NAMALWA (cell line): Measurements from ENCODE around the gene NTMT2.

Experiments used
- DNase-seq: peaks from one replicate; pipeline ENCODE4 v3.0.0-alpha.2; 2015; ENCODE audit warnings: low spot score

NTMT2 gene

DNA sequence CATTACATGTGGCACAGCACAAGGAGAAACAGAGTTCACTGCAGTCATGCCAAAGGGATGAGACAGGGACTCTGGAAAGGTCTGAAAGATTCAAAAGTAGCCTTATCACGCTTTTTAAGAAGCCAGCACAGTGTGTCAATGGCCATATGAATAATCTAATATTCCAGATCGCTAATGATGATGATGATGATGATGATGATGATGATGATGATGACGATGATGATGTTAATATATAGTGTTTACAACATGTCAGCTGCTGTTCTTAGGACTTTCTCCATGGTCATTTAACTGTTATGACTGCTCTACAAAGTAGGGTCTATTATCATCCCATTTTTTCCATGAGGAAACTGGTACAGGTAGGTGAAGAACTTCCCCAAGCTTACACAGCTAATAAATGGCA lies 64.4 kb downstream of the NTMT2 start:
- no peak for DNase-seq

DNA sequence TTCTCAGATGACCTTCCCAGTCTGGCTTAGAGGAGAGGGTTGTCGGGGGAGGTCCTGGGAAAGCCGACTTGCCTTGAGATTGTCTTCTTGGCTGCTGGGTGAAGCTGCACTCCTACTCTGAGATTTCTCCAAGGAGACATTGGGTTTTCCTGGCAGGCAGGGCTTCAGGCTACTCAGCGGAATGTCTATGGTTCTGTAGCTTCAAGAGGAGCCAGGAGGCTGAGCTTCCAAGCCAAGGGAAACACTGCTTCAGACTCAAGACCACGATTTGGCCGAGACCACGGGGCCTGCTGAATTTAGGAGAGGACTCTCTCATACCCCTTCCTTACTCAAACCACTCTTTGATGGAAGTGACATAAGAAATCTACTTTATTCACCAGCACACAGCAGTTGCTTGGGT lies 67.8 kb downstream of the NTMT2 start:
- DNase-seq, result no peak

DNA sequence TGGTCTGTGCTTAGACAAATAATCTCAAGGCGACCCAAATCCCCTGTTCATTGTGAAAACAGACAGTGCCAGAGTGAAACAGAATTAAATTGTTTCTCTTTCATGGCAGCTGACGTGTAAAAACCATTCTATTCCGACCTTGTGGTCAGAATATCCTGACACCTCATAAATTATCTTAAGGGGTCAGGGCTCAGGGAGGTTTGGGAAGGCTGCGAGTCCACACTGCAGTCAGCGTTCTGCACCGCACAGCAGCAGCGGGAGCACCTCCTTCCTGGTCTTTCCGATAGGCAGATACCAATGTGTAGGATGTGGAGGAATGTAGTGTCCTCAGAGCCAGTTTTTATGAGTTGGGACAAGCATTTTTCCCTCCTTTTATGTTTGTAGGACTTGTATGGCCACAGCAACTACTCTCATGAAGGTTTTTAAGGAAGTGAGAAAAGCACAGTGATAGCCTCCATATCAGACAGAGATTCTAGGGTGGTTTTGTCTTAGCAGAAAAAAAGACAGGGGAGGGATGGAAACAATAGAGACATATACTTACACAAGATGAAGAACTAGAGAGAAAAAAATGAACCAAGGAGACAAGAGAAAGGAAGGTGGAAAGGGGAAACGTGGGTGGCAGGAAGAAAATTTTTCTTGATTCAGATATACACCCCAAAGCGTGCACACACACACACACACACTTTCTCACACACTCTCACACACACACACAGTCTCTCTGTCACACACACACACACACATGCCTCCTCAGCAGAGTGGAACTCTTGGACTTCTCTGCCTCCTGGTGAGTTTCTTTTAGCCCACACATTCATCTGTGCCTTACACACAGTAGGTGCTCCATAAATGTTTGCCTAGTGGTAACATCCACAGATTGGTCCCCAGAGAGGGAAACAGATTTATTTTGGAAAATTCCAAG lies 68.6 kb downstream of the NTMT2 start:
- DNase-seq, result no peak

DNA sequence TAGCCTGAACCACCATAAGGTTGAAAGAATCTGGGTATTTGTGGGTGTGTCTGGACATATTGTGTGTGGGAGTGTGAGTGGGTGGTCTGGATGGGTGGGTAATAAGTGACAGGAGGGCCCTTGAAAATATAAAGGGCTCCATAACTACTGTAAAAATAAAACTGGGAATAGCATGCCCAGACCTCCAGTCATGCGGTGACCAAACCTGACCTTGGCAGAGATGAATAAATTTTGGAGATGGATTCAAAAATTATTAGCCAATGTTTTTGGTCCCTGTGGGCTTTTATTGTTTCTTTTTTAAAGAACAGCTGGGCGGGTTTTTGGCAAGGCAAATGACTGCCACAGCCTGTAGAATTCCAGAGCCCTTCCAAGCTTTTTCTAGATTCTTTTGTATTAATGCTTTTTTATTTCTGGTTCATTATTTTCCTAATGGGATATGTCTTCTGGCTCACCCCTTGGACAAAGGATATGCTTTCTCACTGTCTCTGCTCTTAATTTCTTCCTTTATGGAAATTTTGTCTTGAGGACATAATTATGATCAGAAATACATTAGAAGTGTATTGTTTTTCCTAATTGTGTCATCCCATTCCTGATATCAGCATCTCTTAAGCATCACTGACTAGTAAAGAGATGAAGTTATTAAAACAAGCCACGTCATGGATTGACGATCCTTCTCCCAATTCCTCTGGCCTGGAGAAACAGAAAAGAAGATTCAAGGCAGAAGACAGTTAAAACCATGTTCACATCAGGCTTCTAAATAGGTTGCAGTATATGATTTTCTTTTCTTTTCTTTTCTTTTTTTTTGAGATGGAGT lies 69.5 kb downstream of the NTMT2 start:
- DNase-seq, result no peak

DNA sequence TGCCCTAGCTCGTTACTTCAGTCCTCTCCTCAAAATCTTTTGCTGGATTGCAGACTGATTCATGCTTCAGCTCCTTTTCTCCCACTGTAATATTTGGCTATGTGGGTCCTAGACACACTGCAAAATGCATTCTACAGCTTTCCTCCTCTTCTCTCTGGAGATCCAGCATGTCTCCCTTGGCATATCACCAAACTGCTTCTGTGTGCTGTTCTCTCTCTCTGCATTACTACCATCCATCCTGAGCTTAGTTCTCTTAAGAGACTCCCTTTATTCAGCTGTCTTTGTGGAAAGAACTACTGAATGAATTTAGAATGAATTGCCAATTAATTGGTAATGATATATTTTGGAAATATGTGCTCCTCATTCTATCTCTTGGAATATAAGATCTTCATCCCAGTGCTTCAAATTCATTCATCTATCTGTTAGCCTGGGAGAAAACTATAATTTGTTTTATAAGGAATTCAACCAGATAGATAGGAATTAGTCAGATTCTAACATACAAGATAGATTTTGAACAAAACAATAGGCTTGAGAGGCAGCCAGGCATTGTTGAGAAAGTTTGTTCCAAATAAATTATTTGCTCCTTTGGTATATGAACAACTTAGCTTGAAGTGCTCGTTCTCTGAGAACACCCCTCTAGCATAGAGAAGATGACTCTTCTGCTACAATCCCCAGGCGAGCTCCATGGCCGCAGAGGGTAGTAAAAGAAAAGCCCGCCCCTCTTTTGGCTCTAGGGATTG lies 71.9 kb downstream of the NTMT2 start:
- no peak for DNase-seq

DNA sequence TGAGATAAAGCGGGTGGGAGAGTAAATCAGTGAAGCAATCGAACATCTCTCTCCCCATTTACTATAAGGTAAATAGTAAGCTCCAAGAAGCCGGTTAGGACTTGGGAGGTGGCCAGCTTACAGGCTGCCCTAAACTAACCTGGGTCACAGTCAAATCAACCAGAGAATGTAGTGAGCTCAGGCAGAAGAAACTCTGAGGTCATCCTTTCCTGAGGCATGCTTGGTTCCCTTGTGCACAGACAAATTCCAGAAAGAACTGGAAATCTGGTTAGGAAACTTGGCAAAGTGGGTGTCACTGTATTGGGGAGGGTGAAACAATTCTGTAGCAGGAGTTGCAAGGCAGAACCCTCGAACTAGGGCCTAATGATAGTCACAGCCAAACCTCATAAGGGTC lies 72.5 kb downstream of the NTMT2 start:
- DNase-seq, result no peak
